HG03571 (cell line): ENCODE measurements around the gene XYLT1.

Experiments used
- ATAC-seq: cut with Tn5 transposase; IDR thresholded peaks from one replicate; pipeline ENCODE4 v1.9.1; 2021; ENCODE audit not compliant: unreplicated experiment

Gene XYLT1

GRCh38 chr16:17162560-17162959 is 308.2 kb downstream of the XYLT1 start:
- no peak for ATAC-seq

- ATAC-seq = no peak
Observed at GRCh38 chr16:17160920-17161431, 309.8 kb downstream of the XYLT1 start.

GRCh38 chr16:17160285-17160853 is 310.4 kb downstream of the XYLT1 start:
- ATAC-seq = no peak

GRCh38 chr16:17159617-17160016 is 311.1 kb downstream of the XYLT1 start:
- no peak for ATAC-seq

- no peak for ATAC-seq
Observed at GRCh38 chr16:17155936-17156335, 314.8 kb downstream of the XYLT1 start.

GRCh38 chr16:17155485-17155884 is 315.3 kb downstream of the XYLT1 start:
- ATAC-seq = no peak

GRCh38 chr16:17154981-17155380 is 315.8 kb downstream of the XYLT1 start:
- ATAC-seq = no peak

- no peak for ATAC-seq
Observed at GRCh38 chr16:17152311-17152710, 318.4 kb downstream of the XYLT1 start.

GRCh38 chr16:17151335-17151734 is 319.4 kb downstream of the XYLT1 start:
- no peak for ATAC-seq

- ATAC-seq = no peak
Observed at GRCh38 chr16:17149904-17150483, 320.8 kb downstream of the XYLT1 start.

GRCh38 chr16:17147942-17148341 is 322.8 kb downstream of the XYLT1 start:
- no peak for ATAC-seq

- no peak for ATAC-seq
Observed at GRCh38 chr16:17145029-17145428, 325.7 kb downstream of the XYLT1 start.

GRCh38 chr16:17144431-17144830 is 326.3 kb downstream of the XYLT1 start:
- no peak for ATAC-seq

- ATAC-seq = no peak
Observed at GRCh38 chr16:17143546-17144419, 327.0 kb downstream of the XYLT1 start.

- ATAC-seq = no peak
Observed at GRCh38 chr16:17138801-17139200, 332.0 kb downstream of the XYLT1 start.

GRCh38 chr16:17135439-17135838 is 335.3 kb downstream of the XYLT1 start:
- no peak for ATAC-seq

GRCh38 chr16:17134586-17134985 is 336.2 kb downstream of the XYLT1 start:
- ATAC-seq = peak; percentile 66

GRCh38 chr16:17133851-17134250 is 336.9 kb downstream of the XYLT1 start:
- ATAC-seq = no peak

GRCh38 chr16:17131351-17131750 is 339.4 kb downstream of the XYLT1 start:
- no peak for ATAC-seq

GRCh38 chr16:17130733-17131132 is 340.0 kb downstream of the XYLT1 start:
- no peak for ATAC-seq

- ATAC-seq = no peak
Observed at GRCh38 chr16:17129971-17130370, 340.8 kb downstream of the XYLT1 start.

- ATAC-seq = no peak
Observed at GRCh38 chr16:17128791-17129190, 342.0 kb downstream of the XYLT1 start.
